G401 (cell line): ENCODE results near the gene MELTF. TPM values are rescaled to one million over a fixed set of nuclear protein-coding genes. Genes with fewer than 3 reads are reported as not detected.

Experiments
- DNase-seq: peaks from one replicate; pipeline ENCODE4 v3.0.0-alpha.2; 2015; ENCODE audit warnings: low spot score
- in situ Hi-C: cut with HindIII; loops from 2 replicates; pipeline ENCODE4 v1.10.0; 2016; ENCODE audit warnings: low sequenced_read_pairs, mixed read lengths
- total RNA-seq: library from RNA; depleted of rRNA; stranded (reverse); fragments of >200 nt; shearing (Covaris generic); gene quantifications from 2 replicates; pipeline ENCODE4 v1.2.3, GENCODE V29; 2014

Gene MELTF
- total RNA-seq, 1 experiment from 2014 or later = 19.7 TPM

GRCh38 chr3:197027896-197028727 is 1.5 kb downstream of the MELTF start:
- in situ Hi-C loops = no loop called here
- no peak for DNase-seq

DNA sequence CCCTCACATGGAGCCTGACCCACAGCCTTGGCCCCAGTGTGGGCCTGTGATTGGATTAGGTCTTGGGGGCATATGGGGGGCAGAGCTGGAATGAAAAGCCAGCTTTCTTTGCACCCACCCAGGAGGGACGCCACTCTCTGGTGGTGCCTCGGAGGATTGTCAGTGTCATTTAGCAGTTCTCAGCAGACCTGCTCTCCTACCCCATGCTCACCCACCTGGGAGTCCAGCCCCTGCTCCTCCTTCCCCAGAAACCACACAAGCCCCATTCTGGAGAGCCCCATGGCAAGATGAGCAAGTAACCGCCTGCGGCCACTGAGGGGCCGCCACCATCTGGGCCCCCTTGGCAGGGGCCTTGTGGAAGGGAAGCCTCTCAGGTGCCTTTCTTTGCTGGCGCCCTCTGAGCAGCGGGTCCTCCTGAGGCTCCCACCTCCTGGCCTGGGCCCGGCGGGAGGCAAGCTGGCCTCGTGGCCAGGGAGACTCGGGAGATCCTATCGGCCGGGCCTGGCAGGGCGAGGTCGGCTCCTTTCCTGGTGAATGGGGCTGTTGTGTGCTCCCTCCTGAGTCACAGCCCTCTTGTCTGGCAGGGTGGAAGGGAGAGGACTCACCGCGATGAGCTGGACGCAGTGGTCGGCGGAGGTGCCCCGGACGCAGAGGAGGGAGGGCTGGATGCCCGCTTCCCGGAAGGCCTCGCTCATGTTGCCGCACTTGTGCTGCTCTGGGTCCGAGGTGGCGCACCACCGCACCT is 2.3 kb downstream of the MELTF start:
- DNase-seq = no peak
- in situ Hi-C loops = no loop called here

- in situ Hi-C loops = no loop called here
- no peak for DNase-seq
Measured at GRCh38 chr3:197026481-197026866, 3.1 kb downstream of the MELTF start.

- no peak for DNase-seq
- in situ Hi-C loops = no loop called here
Measured at GRCh38 chr3:197025736-197026480, 3.7 kb downstream of the MELTF start.

DNA sequence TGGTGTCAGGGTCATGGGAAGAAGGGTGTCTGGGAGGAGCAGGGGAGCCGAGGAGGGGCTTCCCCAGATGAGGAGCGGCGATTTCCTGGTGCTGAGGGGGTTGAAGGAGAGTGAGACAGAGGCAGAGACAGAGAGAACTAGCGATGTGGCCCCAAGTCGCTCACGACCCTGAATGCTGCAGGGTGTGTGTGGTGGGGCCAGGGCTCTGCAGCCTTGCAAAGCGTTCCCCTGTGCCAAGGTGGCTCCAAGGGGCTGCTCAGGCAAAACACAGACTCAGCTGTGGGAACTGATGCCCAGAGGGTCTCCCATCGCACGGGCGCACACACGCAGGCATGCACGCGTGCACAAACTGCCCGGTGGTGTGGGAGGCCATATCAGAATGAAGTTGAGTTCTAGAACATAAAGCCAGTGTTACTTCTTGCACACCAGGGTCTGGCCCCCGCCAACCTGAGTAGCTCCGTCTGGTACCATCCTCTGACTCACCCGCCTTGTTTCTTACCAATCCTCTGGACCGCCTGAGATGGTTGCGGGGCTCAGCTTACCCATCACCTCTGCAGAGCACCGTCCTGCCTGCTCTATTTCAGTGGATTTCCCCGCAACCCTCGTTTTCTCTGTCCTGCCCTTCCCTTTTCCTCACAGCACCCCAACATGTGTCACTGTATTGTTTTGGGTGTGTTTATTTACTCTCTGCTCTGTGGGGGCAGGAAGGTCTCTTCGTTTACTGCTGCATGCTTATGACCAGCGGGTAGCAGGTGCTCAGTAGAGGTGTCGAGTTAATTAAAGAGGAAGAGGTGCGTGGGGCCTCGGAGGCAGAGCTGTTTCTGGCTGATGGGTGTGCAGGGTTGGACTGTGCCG is 4.5 kb downstream of the MELTF start:
- DNase-seq = no peak
- in situ Hi-C loops = no loop called here

DNA sequence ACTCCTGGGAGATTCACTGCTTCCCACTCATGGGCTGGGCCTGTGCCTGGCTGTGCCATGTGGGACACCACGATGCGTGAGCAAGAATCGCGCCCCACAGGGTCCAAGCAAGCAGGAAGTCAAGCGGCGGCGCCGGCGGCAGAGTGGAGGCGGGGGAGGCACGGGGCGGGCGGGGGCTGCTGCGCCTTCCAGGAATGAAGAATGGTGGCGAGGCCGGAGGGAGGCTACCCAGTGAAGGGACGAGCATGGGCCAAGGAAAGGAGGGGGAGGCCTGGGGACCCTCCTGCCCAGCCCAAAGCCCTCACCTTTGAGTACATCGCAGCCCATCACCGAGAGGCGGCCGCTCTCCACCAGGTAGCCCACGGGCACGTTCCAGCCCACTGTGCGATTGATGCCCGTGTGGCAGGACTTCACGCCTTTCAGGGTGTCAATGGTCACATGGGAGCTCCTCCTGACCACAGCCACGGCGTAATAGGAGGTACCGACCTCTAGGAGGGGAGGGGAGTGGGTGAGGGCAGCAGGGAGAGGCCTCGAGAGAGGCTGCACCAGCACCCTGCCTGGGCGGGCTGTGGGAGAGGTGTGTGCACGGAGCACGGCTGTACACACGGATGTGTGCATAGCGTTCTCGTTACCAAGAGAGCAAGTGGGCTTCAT is 5.5 kb downstream of the MELTF start:
- in situ Hi-C loops = no loop called here
- no peak for DNase-seq

GRCh38 chr3:197023241-197023997 is 6.2 kb downstream of the MELTF start:
- no peak for DNase-seq
- in situ Hi-C loops = no loop called here

GRCh38 chr3:197022405-197023231 is 7.0 kb downstream of the MELTF start:
- in situ Hi-C loops = no loop called here
- DNase-seq = no peak

GRCh38 chr3:197021729-197022404 is 7.8 kb downstream of the MELTF start:
- in situ Hi-C loops = no loop called here
- no peak for DNase-seq

GRCh38 chr3:197021231-197021630 is 8.4 kb downstream of the MELTF start:
- DNase-seq = no peak
- in situ Hi-C loops = no loop called here

GRCh38 chr3:197019535-197019934 is 10.1 kb downstream of the MELTF start:
- no peak for DNase-seq
- in situ Hi-C loops = no loop called here

- no peak for DNase-seq
- in situ Hi-C loops = no loop called here
Measured at GRCh38 chr3:197019021-197019420, 10.6 kb downstream of the MELTF start.

- no peak for DNase-seq
- in situ Hi-C loops = no loop called here
Measured at GRCh38 chr3:197017003-197017402, 12.6 kb downstream of the MELTF start.

GRCh38 chr3:197015790-197016736 is 13.6 kb downstream of the MELTF start:
- in situ Hi-C loops = no loop called here

DNA sequence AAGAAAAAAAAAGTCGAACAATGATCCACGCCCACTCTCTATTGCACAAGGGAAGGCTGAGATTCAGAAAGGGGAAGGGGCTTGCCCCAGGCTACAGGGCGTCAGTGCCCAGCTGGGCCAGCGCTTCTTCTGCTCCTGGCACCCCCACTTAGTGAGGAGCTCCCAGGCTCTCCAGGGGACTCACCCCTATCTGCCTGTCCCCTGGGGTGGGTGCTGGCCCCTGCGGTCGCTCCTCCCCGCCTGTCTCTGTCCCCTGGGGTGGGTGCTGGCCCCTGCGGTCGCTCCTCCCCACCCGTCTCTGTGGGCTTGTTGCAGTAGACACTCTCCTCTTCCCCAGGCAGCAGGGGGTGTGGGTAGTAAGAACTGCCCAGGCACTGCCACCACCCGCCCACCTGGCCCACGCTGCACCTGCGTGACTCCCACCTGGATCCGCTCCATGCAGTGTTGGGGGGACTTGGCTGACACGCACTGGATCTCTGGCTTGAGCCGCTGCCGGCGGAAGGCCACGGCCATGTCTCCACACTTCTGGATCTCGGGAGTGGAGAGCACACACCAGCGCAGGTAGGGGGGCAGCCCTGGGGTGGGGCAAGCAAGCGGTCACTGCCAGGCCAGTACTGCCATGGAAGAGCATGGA is 14.6 kb downstream of the MELTF start:
- in situ Hi-C loops = no loop called here
- DNase-seq = no peak

More at GRCh38 chr3:197015790-197016736, 13.6 kb downstream of the MELTF start:
- no peak for DNase-seq
